ENCODE results near the gene MSH3. TPM values are rescaled to one million over a fixed set of nuclear protein-coding genes. Genes with fewer than 3 reads are reported as not detected.

Gene MSH3
- total RNA-seq, 1 donor from 2014 or later: 17.0 TPM

DNA sequence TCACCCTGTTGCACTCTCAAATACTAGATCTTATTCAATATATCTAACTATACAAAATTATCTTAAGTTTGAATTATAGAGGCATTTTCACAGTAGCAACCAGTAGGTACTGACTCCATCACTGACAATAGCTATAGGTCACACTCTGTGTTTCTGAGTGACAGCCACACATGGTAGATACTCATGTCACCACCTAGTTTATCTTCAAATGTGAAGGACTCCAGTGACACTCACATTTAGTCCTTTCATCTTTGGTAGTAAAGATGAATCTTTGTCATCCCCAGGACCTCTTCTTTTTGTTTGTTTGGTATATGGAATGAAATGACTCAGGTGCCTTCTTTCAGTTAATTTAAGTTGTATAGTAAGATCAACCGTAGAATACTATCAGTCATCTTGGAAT is 102.8 kb downstream of the MSH3 start:
- peaks cover 6% of the 10 kb centered on the region for H3K36me3 ChIP-seq
- no peaks in the 10 kb centered on the region for H3K4me1 ChIP-seq
- TF ChIP-seq, protein P1, sequence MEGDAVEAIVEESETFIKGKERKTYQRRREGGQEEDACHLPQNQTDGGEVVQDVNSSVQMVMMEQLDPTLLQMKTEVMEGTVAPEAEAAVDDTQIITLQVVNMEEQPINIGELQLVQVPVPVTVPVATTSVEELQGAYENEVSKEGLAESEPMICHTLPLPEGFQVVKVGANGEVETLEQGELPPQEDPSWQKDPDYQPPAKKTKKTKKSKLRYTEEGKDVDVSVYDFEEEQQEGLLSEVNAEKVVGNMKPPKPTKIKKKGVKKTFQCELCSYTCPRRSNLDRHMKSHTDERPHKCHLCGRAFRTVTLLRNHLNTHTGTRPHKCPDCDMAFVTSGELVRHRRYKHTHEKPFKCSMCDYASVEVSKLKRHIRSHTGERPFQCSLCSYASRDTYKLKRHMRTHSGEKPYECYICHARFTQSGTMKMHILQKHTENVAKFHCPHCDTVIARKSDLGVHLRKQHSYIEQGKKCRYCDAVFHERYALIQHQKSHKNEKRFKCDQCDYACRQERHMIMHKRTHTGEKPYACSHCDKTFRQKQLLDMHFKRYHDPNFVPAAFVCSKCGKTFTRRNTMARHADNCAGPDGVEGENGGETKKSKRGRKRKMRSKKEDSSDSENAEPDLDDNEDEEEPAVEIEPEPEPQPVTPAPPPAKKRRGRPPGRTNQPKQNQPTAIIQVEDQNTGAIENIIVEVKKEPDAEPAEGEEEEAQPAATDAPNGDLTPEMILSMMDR (IDR thresholded peaks at IDR 0.05): no peak
- ATAC-seq (no peak), DNase-seq (no peak)
- no peak overlapping the region for H3K4me3 ChIP-seq
- intact Hi-C loops (cut with DNase I): no loop called here
- H3K27me3 ChIP-seq (ENCODE audit: low read depth): no peaks in the 10 kb centered on the region
- no peak overlapping the region for H3K27ac ChIP-seq
- no peaks in the 10 kb centered on the region for H3K9me3 ChIP-seq

DNA sequence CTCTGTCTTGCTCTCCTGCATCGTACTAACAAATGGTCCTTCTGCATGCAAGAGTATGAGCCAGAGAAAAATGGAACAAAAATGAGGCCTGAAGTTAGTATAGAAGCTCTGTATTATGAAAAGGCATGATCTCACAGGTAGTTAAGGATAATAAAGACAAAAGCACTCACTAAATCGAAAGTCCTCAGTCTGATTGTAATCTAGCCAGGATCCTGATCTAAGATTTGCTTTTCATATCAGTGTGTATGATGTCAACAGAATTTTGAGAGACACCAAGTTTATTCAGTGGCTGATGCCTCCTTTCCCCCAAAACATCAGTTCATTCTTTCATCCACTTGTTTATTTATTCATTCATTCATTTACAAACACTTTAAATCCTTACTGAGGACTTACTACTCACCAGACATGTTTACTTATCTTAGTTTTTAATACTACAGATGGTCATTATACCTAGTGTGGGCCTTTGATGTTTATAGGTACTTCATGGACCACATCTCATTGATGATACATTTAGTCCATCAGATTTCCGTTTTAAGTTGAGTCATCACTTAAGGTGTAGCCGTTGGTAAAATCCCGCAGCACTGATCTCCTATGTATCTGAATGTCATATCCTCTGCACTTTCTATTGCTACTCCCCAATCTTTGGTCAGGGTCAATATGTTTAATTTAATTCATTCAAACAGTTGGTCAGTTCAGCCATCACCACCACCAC is 105.6 kb downstream of the MSH3 start:
- no peak overlapping the region for H3K4me3 ChIP-seq
- ATAC-seq (no peak), DNase-seq (no peak)
- H3K36me3 ChIP-seq: peaks cover 10% of the 10 kb centered on the region
- TF ChIP-seq, protein P1 (IDR thresholded peaks at IDR 0.05): no peak
- no peaks in the 10 kb centered on the region for H3K4me1 ChIP-seq
- H3K27me3 ChIP-seq (ENCODE audit: low read depth): no peaks in the 10 kb centered on the region
- intact Hi-C loops (cut with DNase I): no loop called here
- H3K9me3 ChIP-seq: no peaks in the 10 kb centered on the region
- H3K27ac ChIP-seq: no peak overlapping the region

DNA sequence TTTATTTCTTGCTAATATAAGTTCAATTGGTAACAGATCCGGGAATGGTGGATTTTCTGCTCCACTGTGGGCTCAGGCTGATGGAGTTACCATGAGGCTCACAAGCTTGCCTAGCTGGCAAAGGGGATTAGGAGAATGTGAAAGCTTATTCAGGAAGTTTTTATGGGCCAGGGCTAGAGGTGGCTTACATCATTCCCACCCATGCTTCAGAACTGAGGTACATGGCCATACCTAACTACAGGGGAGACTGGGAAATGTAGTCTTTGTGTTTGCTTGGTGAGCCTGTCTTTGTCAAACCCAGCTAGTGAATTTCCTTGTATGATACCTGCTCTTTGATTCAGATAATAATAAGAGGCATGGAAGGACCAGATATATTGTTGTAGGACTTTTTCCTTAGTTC is 106.2 kb downstream of the MSH3 start:
- no peaks in the 10 kb centered on the region for H3K27me3 ChIP-seq (ENCODE audit: low read depth)
- H3K4me1 ChIP-seq: no peaks in the 10 kb centered on the region
- no peak overlapping the region for H3K4me3 ChIP-seq
- ATAC-seq (no peak), DNase-seq (no peak)
- no peak overlapping the region for H3K27ac ChIP-seq
- H3K36me3 ChIP-seq: peaks cover 10% of the 10 kb centered on the region
- TF ChIP-seq, protein P1 (IDR thresholded peaks at IDR 0.05): no peak
- intact Hi-C loops (cut with DNase I): no loop called here
- H3K9me3 ChIP-seq: no peaks in the 10 kb centered on the region

DNA sequence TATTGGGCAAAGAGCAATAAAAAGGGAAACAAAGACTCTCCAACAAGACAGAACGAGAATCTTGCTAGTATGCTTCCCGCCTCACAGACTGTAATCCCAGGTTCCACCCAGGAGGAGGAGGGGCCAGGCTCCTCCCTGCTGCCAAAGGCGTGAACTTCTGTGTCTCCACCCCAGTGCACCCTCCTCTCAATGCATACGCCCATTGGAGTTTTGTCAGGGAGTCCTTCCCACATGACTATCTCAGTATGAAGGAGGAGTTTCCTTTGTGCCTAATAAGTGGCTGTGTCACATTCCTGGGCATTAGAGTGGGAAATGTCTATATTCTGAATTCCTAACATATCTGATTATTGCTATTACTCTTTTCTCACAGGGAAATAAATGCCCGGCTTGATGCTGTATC is 106.7 kb downstream of the MSH3 start:
- Histone ChIP-seq H3K36me3 (peaks cover 10% of the 10 kb centered on the region), H3K9me3 (no peaks in the 10 kb centered on the region), H3K27me3 (ENCODE audit: low read depth) (no peaks in the 10 kb centered on the region), H3K27ac (no peak overlapping the region), H3K4me3 (no peak overlapping the region), H3K4me1 (no peaks in the 10 kb centered on the region)
- intact Hi-C loops (cut with DNase I): no loop called here
- peak in 1 of 2 donors; percentile 16 for ATAC-seq
- DNase-seq: no peak
- TF ChIP-seq, protein P1 (IDR thresholded peaks at IDR 0.05): no peak

DNA sequence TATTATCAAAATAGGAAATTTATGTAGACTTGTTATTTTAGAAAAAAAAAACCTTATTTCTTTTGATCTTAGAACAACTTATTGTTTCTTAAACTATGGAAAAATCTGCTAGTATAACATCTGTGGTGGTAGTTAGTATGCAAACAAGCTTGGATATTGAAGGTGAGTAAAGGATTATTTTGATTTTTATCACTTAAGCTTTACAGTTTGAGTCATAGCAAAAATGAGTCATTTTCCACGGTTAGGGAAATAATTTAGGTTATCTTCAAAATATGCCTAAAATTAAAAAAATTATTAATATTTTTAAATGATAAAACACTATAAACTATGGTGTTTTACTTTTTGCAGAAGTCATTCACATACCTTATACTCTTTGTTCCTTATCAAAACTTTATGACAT is 107.5 kb downstream of the MSH3 start:
- intact Hi-C loops (cut with DNase I): no loop called here
- ATAC-seq: no peak
- Histone ChIP-seq H3K4me3 (no peak overlapping the region), H3K9me3 (no peaks in the 10 kb centered on the region), H3K4me1 (no peaks in the 10 kb centered on the region), H3K27me3 (ENCODE audit: low read depth) (no peaks in the 10 kb centered on the region), H3K27ac (no peak overlapping the region), H3K36me3 (peaks cover 10% of the 10 kb centered on the region)
- DNase-seq: no peak
- TF ChIP-seq, protein P1 (IDR thresholded peaks at IDR 0.05): no peak

All from lower lobe of right lung (tissue), 2 donors.